DOHH2 (cell line): ENCODE data around the gene SLC35F1.

ENCODE experiments used
- H3F3A ChIP-seq: fragments of 200-600 bp; sonication (generic), shearing (Covaris generic); 2 replicates; pipeline ENCODE4 v1.6.0; 2016; ENCODE audit warnings: antibody characterized with exemption, mild to moderate bottlenecking; ENCODE audit not compliant: control insufficient read depth, insufficient read depth
- H3K27ac ChIP-seq: fragments of 200-600 bp; sonication (generic); 2 replicates; pipeline ENCODE4 v1.5.1; 2014; ENCODE audit warnings: low read depth, mild to moderate bottlenecking, low read length, moderate library complexity
- H3K27me3 ChIP-seq: fragments of 200-600 bp; sonication (generic); 2 replicates; pipeline ENCODE4 v1.6.1; 2014; ENCODE audit warnings: mild to moderate bottlenecking, low read length, mixed read lengths; ENCODE audit not compliant: control insufficient read depth
- H3K36me3 ChIP-seq: fragments of 200-600 bp; sonication (generic); 2 replicates; pipeline ENCODE4 v1.6.1; 2014; ENCODE audit warnings: mild to moderate bottlenecking, low read length, moderate library complexity, mixed read lengths; ENCODE audit not compliant: control insufficient read depth
- H3K4me1 ChIP-seq: fragments of 200-600 bp; sonication (generic); 2 replicates; pipeline ENCODE4 v1.6.1; 2014; ENCODE audit warnings: mild to moderate bottlenecking, low read length, mixed read lengths; ENCODE audit not compliant: control insufficient read depth
- H3K4me2 ChIP-seq: fragments of 200-600 bp; sonication (generic); 2 replicates; pipeline ENCODE4 v1.6.0; 2014; ENCODE audit warnings: mild to moderate bottlenecking, low read length, moderate library complexity
- H3K4me3 ChIP-seq: fragments of 200-600 bp; sonication (generic); 2 replicates; pipeline ENCODE4 v1.5.1; 2014; ENCODE audit warnings: mild to moderate bottlenecking, low read length, mixed read lengths
- H3K79me2 ChIP-seq: fragments of 200-600 bp; sonication (generic); 2 replicates; pipeline ENCODE4 v1.6.1; 2014; ENCODE audit warnings: mild to moderate bottlenecking, low read length, mixed read lengths; ENCODE audit not compliant: control insufficient read depth
- H3K9me2 ChIP-seq: fragments of 200-600 bp; sonication (generic); replicated peaks from 2 replicates; pipeline ENCODE4 v1.6.1; 2014; ENCODE audit warnings: mild to moderate bottlenecking, low read length, mixed read lengths; ENCODE audit not compliant: control insufficient read depth
- H3K9me3 ChIP-seq: fragments of 200-600 bp; sonication (generic); 2 replicates; pipeline ENCODE4 v1.6.1; 2014; ENCODE audit warnings: antibody characterized with exemption, low read length, mixed read lengths; ENCODE audit not compliant: control insufficient read depth, insufficient read depth
- H4K20me1 ChIP-seq: fragments of 200-600 bp; sonication (generic); 2 replicates; pipeline ENCODE4 v1.6.0; 2014; ENCODE audit warnings: low read depth, mild to moderate bottlenecking, antibody characterized with exemption, low read length, moderate library complexity; ENCODE audit not compliant: control insufficient read depth, insufficient read depth
- CTCF ChIP-seq: fragments of 200-600 bp; sonication (generic); IDR thresholded peaks from one replicate; pipeline ENCODE4 v1.5.1; 2014; ENCODE audit warnings: antibody characterized with exemption, mild to moderate bottlenecking, low read depth, low read length; ENCODE audit not compliant: poor library complexity, severe bottlenecking
- EZH2phosphoT487 ChIP-seq: fragments of 200-600 bp; sonication (generic); IDR thresholded peaks from 2 replicates; pipeline ENCODE4 v1.6.1; 2017; ENCODE audit warnings: borderline replicate concordance, mild to moderate bottlenecking, antibody characterized with exemption, low read length, moderate library complexity, mixed read lengths

The SLC35F1 gene

GRCh38 chr6:118012944-118013343, 105.9 kb downstream of the SLC35F1 start:
- H3K9me3 ChIP-seq: no peaks in the 10 kb centered on the region
- no peak overlapping the region for H3K27ac ChIP-seq
- H4K20me1 ChIP-seq: no peaks in the 10 kb centered on the region
- no peak overlapping the region for H3K4me3 ChIP-seq
- H3K4me2 ChIP-seq: no peak overlapping the region
- no peaks in the 10 kb centered on the region for H3K36me3 ChIP-seq
- TF ChIP-seq EZH2phosphoT487 (no peak), CTCF (no peak)
- no peaks in the 10 kb centered on the region for H3K4me1 ChIP-seq
- H3K27me3 ChIP-seq: no peaks in the 10 kb centered on the region
- no peaks in the 10 kb centered on the region for H3F3A ChIP-seq
- no peaks in the 10 kb centered on the region for H3K9me2 ChIP-seq
- H3K79me2 ChIP-seq: no peaks in the 10 kb centered on the region

GRCh38 chr6:118016532-118016931, 109.5 kb downstream of the SLC35F1 start:
- no peaks in the 10 kb centered on the region for H3K9me3 ChIP-seq

GRCh38 chr6:118017301-118017848, 110.3 kb downstream of the SLC35F1 start:
- Histone ChIP-seq H3K4me1 (no peaks in the 10 kb centered on the region), H3K4me2 (no peak overlapping the region), H3K4me3 (no peak overlapping the region), H3K9me3 (no peaks in the 10 kb centered on the region), H3K27me3 (no peaks in the 10 kb centered on the region), H3K9me2 (no peaks in the 10 kb centered on the region), H3K27ac (no peak overlapping the region), H3K79me2 (no peaks in the 10 kb centered on the region), H4K20me1 (no peaks in the 10 kb centered on the region), H3K36me3 (no peaks in the 10 kb centered on the region), H3F3A (no peaks in the 10 kb centered on the region)
- TF ChIP-seq CTCF (no peak), EZH2phosphoT487 (no peak)

More at GRCh38 chr6:118016532-118016931, 109.5 kb downstream of the SLC35F1 start:
- Histone ChIP-seq H3K36me3 (no peaks in the 10 kb centered on the region), H3K79me2 (no peaks in the 10 kb centered on the region), H3K4me3 (no peak overlapping the region), H3K4me1 (no peaks in the 10 kb centered on the region), H4K20me1 (no peaks in the 10 kb centered on the region), H3K27ac (no peak overlapping the region), H3F3A (no peaks in the 10 kb centered on the region), H3K4me2 (no peak overlapping the region), H3K9me2 (no peaks in the 10 kb centered on the region), H3K27me3 (no peaks in the 10 kb centered on the region)
- TF ChIP-seq EZH2phosphoT487: no peak
- TF ChIP-seq CTCF: no peak

- H3K4me3 ChIP-seq: no peak overlapping the region
- no peaks in the 10 kb centered on the region for H3K36me3 ChIP-seq
- H4K20me1 ChIP-seq: no peaks in the 10 kb centered on the region
- no peak for TF ChIP-seq EZH2phosphoT487
- TF ChIP-seq CTCF: no peak
- no peaks in the 10 kb centered on the region for H3K79me2 ChIP-seq
- no peaks in the 10 kb centered on the region for H3K9me3 ChIP-seq
- no peaks in the 10 kb centered on the region for H3K9me2 ChIP-seq
- no peaks in the 10 kb centered on the region for H3K27me3 ChIP-seq
- no peak overlapping the region for H3K27ac ChIP-seq
- no peaks in the 10 kb centered on the region for H3F3A ChIP-seq
- H3K4me1 ChIP-seq: no peaks in the 10 kb centered on the region
- no peak overlapping the region for H3K4me2 ChIP-seq
Observed at GRCh38 chr6:118023771-118024170, 116.7 kb downstream of the SLC35F1 start.
